GM19035 (cell line): Measurements from ENCODE around the gene MEIS2.
A peak's percentile ranks its signal among the peaks of the same experiment; 100 is the strongest.

ENCODE experiments used
- ATAC-seq: cut with Tn5 transposase; IDR thresholded peaks from one replicate; pipeline ENCODE4 v1.9.1; 2021; ENCODE audit not compliant: unreplicated experiment

The MEIS2 gene

DNA sequence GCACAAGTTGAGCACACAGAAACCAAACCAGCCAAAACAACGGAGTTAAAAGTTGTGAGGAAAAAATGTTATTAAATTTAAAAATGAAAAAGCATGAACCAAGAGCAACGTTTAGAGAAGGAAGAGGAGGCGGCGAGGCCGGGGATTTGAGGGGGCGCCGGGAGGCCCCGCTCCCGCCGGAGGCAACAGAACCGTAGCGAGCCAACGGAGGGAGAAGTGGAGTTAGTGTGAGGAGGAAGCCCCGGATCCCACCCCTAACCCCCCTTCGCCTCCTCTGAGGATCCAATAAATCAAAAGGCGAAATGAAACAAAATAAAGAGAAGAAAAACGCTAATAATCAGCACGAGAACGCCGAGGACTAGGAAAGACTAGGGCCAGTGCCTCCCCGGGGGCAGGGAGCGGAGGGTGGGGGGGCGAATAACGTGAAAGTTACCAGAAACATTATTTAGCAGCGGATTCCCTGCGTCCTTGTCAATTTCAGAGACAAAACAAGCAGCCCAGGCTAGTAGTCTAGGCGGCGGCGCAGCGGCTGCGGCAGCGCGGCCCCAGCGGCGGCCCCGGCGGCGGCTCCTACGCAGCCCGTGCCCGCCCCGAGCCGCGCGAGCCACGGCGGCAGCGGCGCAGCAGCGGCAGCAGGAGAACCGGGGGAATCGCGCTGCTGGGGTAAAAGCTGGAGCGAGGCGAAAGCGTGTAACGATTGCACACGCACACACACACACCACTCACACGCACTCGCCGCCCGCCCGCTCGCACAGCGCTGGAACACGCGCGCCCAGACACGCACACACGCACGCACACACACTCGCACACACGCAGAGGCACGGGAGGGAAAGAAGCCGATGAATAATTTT, 1.7 kb downstream of the MEIS2 start:
- ATAC-seq = peak; percentile 33

DNA sequence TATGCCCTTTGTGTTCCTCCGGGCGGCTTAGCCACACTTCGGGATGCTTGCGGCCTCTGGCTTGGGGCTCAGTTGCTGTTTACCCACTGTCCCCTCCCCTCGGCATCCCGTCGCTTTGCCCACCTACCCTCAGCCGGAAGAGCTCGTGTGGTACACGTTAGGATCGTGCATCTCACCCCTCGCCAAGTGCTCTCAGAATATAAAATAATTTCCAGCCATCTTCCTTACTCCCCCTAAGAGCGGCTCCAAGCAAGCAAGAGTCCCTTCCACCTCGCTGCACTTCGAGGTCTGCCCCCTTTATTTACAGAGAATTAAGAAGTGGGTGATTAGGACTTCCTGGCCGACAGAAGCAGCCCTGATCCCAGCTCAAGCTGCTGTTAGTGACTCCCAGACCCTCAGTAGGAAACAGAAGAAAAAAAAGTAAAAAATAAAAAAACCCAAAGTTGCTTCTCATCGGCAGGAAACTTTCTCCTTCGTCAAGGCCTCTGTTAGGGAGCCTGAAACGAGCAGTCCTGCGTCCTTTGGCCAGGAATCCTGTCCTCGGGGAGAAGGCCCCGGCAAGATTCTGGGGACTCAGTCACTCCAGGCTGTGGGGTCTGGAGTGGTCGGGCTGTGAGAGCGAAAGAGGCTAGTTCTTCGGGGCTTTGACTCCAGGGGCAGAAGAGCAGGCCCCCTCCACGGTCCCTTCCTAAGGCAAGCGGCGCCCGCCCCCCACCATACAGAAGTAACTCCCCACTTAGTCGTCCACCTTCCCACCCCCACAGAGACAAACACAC, 3.0 kb downstream of the MEIS2 start:
- ATAC-seq = no peak

DNA sequence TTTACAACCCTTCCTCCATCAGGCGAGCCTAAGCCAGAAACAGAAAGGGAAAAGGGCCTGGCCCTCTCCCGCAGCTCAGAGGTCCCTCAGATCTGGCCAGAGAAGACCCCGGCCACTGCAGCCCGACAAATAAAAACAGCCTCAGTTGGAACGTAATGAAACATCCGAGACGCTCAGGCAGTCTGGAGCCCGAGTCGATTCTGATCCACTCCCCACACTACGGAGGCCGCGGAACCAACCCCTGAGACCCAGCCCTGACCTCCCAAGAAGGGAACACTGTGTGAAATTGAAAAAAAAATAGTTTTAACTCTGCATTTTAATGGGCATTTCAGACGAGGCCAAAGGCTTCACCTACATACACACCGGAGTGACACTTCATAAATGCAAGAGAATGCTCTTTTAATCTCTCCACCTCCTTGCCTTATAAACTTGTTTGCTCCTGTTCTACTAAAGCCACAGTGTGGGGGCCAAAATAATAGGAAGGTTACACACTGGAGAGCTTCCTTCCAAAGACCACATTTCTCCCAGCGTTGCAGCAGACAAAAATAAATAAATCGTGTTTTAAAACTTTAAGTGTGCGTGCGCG, 3.7 kb downstream of the MEIS2 start:
- ATAC-seq = no peak

DNA sequence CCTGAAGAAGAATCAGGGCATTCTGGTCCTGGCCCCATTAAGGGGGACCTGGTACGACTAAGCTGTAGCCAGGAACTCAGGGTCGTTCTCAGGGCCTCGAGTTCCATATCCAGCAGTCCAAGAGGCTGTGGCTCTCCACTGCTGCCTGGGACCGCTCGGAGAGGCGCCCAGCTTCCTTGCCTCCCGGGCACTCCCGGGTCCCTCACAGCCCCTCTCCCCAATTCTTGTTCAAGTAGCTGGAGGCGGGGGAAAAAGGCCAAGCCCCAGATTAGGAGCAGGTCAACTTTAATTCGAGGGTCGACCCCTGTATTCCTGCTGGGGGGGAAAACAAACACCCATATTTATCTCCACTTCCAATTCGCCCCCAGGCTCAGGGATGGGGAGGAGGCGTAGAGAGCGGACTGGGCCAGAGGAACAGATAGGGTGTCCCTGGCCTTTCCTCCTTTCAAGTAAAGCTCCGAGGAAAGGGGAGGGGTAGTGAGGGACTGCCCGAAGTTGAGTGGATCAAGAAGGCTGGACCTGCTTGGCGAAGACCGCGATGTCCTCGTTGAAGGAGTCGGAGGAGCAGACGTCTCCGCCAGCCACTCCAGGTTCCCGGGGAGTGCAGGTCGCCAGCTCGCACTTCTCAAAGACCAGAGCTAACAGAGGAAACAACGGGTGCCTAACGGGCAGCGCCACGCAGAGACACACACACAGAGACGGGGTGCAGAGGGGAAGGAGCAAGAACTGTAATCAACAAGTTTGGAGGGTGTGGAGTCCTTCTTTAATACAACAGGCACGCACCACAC, 4.4 kb downstream of the MEIS2 start:
- no peak for ATAC-seq

GRCh38 chr15:37094915-37095711, 5.2 kb downstream of the MEIS2 start:
- no peak for ATAC-seq

- no peak for ATAC-seq
These were observed 5.9 kb downstream of the MEIS2 start for GRCh38 chr15:37094333-37094914.

DNA sequence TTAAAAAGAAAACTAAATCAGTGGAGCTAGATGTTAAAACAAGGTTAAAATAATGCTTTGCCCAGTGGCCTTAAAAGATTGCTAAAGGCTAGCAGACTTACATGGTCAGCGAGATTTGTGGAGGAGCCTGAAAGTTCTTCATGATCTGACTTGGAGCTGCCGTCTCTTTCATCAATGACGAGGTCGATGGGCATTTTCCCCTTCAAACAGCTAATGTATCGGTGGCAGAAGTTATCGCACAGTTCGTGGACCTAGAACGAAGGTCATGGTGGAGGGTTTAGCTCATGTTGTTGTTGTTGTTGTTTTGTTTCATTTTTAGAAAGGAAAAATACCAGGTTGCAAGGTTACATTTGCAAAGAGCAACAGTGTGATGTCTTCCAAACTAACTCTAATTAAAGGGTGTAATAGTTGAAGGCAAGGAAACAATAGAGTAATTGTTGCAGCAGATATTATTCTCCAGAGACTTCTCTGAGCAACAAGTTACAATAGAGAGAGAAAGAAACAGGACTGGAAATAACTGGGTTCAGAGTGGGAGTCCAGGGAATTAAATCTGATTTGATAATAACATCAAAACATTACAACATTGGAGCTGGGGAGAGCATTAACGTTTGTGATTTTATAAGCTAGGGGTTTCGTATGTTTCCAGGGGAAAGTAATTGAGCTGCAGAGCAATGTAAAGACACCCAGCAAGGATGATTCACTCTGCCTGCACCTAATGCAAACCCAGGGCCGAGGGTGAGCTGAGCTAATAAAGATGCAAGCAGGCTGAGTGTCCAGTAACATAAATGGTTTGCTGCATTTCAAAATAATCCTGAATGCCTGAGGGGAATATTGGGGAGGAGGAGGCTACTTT, 6.6 kb downstream of the MEIS2 start:
- no peak for ATAC-seq

GRCh38 chr15:37090543-37091175, 9.7 kb downstream of the MEIS2 start:
- ATAC-seq = no peak

GRCh38 chr15:37088436-37088835, 11.9 kb downstream of the MEIS2 start:
- no peak for ATAC-seq

DNA sequence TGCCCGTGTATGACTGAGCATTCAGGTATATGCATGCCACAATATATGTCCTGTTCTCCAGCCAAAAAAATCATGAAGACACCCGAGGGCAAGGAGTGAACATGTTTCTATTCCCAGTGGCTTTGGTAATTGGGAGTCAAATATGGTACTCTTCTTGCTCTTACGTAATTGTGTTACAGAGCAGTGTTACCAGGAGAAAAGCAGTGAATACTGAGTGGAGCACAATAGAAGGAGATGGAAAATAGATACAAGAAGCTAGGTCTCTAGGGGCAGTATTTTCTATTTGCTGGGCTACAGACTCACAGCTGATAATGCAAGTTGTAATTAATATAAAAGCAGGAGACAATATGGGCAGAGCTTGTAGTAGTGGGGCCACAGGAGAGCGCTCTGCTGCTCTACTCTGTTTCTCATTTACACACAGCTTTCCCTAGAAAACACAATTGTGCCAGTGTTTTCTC, 13.2 kb downstream of the MEIS2 start:
- no peak for ATAC-seq

GRCh38 chr15:37086521-37086920, 13.8 kb downstream of the MEIS2 start:
- ATAC-seq = no peak

- ATAC-seq = no peak
These were observed 14.2 kb downstream of the MEIS2 start for GRCh38 chr15:37086120-37086519.

GRCh38 chr15:37084602-37085001, 15.7 kb downstream of the MEIS2 start:
- ATAC-seq = no peak

GRCh38 chr15:37083610-37084009, 16.7 kb downstream of the MEIS2 start:
- no peak for ATAC-seq

DNA sequence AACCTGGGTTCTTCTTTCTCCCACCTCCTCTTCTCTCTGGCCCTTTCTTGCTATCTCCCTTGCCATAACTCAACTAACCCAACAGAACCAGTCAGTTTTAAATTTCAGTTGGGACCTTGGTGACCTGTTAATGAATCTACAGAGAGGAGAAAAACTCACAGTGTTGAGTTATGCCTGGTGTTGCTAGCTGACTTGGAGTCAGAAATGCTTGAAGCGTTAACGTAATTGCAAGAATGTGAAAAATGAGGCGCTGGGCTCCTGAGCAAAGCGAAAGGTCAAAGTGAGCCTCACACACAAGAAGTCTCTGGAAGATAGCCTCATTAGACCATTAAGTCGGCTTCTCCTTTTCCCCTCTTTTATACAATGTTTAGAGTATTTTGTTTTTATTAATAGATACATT, 18.4 kb downstream of the MEIS2 start:
- no peak for ATAC-seq

DNA sequence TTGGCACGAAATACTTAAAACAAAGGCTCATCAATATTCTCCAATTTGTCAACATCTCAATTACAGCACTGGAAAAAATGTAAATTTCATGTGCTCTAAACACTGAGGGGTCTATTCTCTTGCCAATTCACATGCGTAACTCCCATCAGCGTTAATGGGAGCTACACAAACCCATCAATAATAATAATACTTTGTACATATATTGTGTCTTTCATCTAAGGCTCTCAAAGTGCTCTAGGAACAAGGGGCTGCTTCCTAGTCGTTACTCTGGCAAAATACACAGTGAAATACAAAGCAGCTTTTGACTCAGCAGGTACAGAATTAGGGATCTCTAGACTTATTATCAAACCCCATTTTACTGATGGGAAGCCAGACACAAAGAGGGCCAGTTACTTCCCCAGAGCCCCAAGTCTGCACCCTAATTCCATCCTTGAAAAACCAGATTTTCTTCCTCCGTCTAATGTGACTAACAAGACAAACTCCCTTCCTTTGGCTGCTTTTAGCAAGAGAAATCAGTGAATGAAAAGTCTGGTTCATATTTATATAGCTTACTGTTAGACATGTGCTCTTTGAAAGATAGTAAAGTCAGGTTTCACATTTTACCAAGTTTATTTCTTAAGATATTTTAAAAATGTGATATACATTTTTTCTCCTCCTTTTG, 20.0 kb downstream of the MEIS2 start:
- ATAC-seq = no peak

GRCh38 chr15:37079726-37080125, 20.6 kb downstream of the MEIS2 start:
- ATAC-seq = no peak

- ATAC-seq = no peak
These were observed 21.8 kb downstream of the MEIS2 start for GRCh38 chr15:37078566-37078965.
